Colonic mucosa (tissue), 4 donors: Measurements from ENCODE around the gene AFF1. TPM values are rescaled to one million over a fixed set of nuclear protein-coding genes. Genes with fewer than 3 reads are reported as not detected.

ENCODE experiments used
- DNase-seq: peaks from one replicate; pipeline ENCODE4 v3.0.0-alpha.2; 2020
- H3K27ac ChIP-seq: fragments of 200-600 bp; one replicate; pipeline ENCODE4 v1.8.0; 2021
- H3K27me3 ChIP-seq: fragments of 200-600 bp; one replicate; pipeline ENCODE4 v1.8.0; 2021
- H3K36me3 ChIP-seq: fragments of 200-600 bp; one replicate; pipeline ENCODE4 v1.8.0; 2021
- H3K4me1 ChIP-seq: fragments of 200-600 bp; one replicate; pipeline ENCODE4 v1.8.0; 2021; ENCODE audit warnings: mild to moderate bottlenecking
- H3K4me3 ChIP-seq: fragments of 200-600 bp; one replicate; pipeline ENCODE4 v1.8.0; 2021
- H3K9ac ChIP-seq, 2 donors: one replicate each; pipeline ENCODE4 v1.7.0; 2013; ENCODE audit warnings: control low read depth in 2 of 2, low read depth in 2 of 2, low read length in 2 of 2
- H3K9me3 ChIP-seq: fragments of 200-600 bp; one replicate; pipeline ENCODE4 v1.8.0; 2021
- CTCF ChIP-seq: fragments of 200-600 bp; IDR thresholded peaks from one replicate; pipeline ENCODE4 v1.8.0; 2022; ENCODE audit warnings: antibody characterized with exemption, mild to moderate bottlenecking
- intact Hi-C: fragments of 100-400 bp; cut with DNase I; formaldehyde crosslinking; loops from one replicate; pipeline ENCODE4 v1.14.1; 2022
- total RNA-seq, 2 donors: library from RNA; stranded (reverse); fragmentation: NEBNext Ultra II Directional in 1 of 2; extraction: Animal tissue kit (Norgen Biotek cat#: 25700) in 1 of 2; gene quantifications; one replicate each; pipeline ENCODE4 v1.2.1, GENCODE V29; 2021
- donor health status: healthy.
- donor health status: DM: no; HTN: no; CAD: no.
- donor health status: DM: no; HTN: no; CAD: no.

Gene AFF1
- total RNA-seq, 2 donors from 2014 or later = 73.5 to 104 TPM

- DNase-seq = no peak
- H3K27me3 ChIP-seq = no peaks in the 10 kb centered on the region
- no peaks in the 10 kb centered on the region for H3K36me3 ChIP-seq
- no peaks in the 10 kb centered on the region for H3K9me3 ChIP-seq
- no peak overlapping the region for H3K9ac ChIP-seq
- intact Hi-C loops = loop anchor here (10.0 kb wide), 1 partner anchor 60 kb away; no protein-coding TSS in a partner anchor
- TF ChIP-seq CTCF = no peak
- no peak overlapping the region for H3K27ac ChIP-seq
- H3K4me1 ChIP-seq = peaks cover 4% of the 10 kb centered on the region
- no peak overlapping the region for H3K4me3 ChIP-seq
Measured at GRCh38 chr4:87065021-87065420, 130.2 kb downstream of the AFF1 start.

GRCh38 chr4:87066403-87067123 lies 131.8 kb downstream of the AFF1 start:
- no peak for DNase-seq
- peaks cover 8% of the 10 kb centered on the region for H3K4me1 ChIP-seq
- H3K9ac ChIP-seq = no peak overlapping the region
- no peak overlapping the region for H3K4me3 ChIP-seq
- TF ChIP-seq CTCF = no peak
- intact Hi-C loops = loop anchor here (10.0 kb wide), 1 partner anchor 62 kb away; no protein-coding TSS in a partner anchor
- H3K27ac ChIP-seq = no peak overlapping the region
- no peaks in the 10 kb centered on the region for H3K9me3 ChIP-seq
- H3K36me3 ChIP-seq = no peaks in the 10 kb centered on the region
- H3K27me3 ChIP-seq = no peaks in the 10 kb centered on the region

GRCh38 chr4:87067124-87067885 lies 132.5 kb downstream of the AFF1 start:
- H3K9ac ChIP-seq = no peak overlapping the region
- H3K27ac ChIP-seq = no peak overlapping the region
- H3K9me3 ChIP-seq = no peaks in the 10 kb centered on the region
- TF ChIP-seq CTCF = no peak
- no peaks in the 10 kb centered on the region for H3K27me3 ChIP-seq
- no peaks in the 10 kb centered on the region for H3K36me3 ChIP-seq
- H3K4me3 ChIP-seq = no peak overlapping the region
- intact Hi-C loops = loop anchor here (10.0 kb wide), 1 partner anchor 63 kb away; no protein-coding TSS in a partner anchor
- DNase-seq = no peak
- peaks cover 8% of the 10 kb centered on the region for H3K4me1 ChIP-seq

- DNase-seq = no peak
- Histone ChIP-seq H3K27ac (no peak overlapping the region), H3K9ac (no peak overlapping the region), H3K4me3 (no peak overlapping the region), H3K9me3 (no peaks in the 10 kb centered on the region), H3K36me3 (no peaks in the 10 kb centered on the region), H3K4me1 (peaks cover 14% of the 10 kb centered on the region), H3K27me3 (no peaks in the 10 kb centered on the region)
- intact Hi-C loops = loop anchor here (10.0 kb wide), 1 partner anchor 64 kb away; no protein-coding TSS in a partner anchor
- no peak for TF ChIP-seq CTCF
Measured at GRCh38 chr4:87068583-87069021, 133.8 kb downstream of the AFF1 start.

GRCh38 chr4:87069037-87069742 lies 134.4 kb downstream of the AFF1 start:
- peaks cover 18% of the 10 kb centered on the region for H3K4me1 ChIP-seq
- no peak overlapping the region for H3K27ac ChIP-seq
- intact Hi-C loops = loop anchor here (10.0 kb wide), 1 partner anchor 64 kb away; no protein-coding TSS in a partner anchor

More at GRCh38 chr4:87069037-87069742, 134.4 kb downstream of the AFF1 start:
- TF ChIP-seq CTCF = no peak
- Histone ChIP-seq H3K4me3 (no peak overlapping the region), H3K36me3 (no peaks in the 10 kb centered on the region), H3K9me3 (no peaks in the 10 kb centered on the region), H3K27me3 (no peaks in the 10 kb centered on the region), H3K9ac (no peak overlapping the region)
- no peak for DNase-seq
